GM10847 (cell line): ENCODE data around the gene LDHA.

Experiments used
- POLR2A ChIP-seq: IDR thresholded peaks from 2 replicates; pipeline ENCODE4 v1.6.1; 2011; ENCODE audit not compliant: insufficient read length; ENCODE audit errors: extremely low read depth

The LDHA gene

GRCh38 chr11:18427240-18427639 lies 32.9 kb downstream of the LDHA start:
- no peak for TF ChIP-seq POLR2A

- no peak for TF ChIP-seq POLR2A
Measured at GRCh38 chr11:18429332-18429731, 35.0 kb downstream of the LDHA start.

GRCh38 chr11:18438691-18439090 lies 44.3 kb downstream of the LDHA start:
- no peak for TF ChIP-seq POLR2A

- no peak for TF ChIP-seq POLR2A
Measured at GRCh38 chr11:18449251-18449650, 54.9 kb downstream of the LDHA start.

- no peak for TF ChIP-seq POLR2A
Measured at GRCh38 chr11:18452927-18453326, 58.6 kb downstream of the LDHA start.

GRCh38 chr11:18455686-18456372 lies 61.5 kb downstream of the LDHA start, which contains the start of gene LDHAL6A:
TSS of gene LDHAL6A (plus strand) at chr11:18455856. CDS start at chr11:18456681, 825 bp downstream.
- TF ChIP-seq POLR2A: no peak

GRCh38 chr11:18457450-18457849 lies 63.1 kb downstream of the LDHA start:
- TF ChIP-seq POLR2A: no peak
